HG03520 (cell line): ENCODE measurements around the gene FAM221B.

Experiments
- ATAC-seq: cut with Tn5 transposase; IDR thresholded peaks from one replicate; pipeline ENCODE4 v1.9.1; 2021; ENCODE audit warnings: mild to moderate bottlenecking, moderate library complexity; ENCODE audit not compliant: unreplicated experiment

The FAM221B gene

GRCh38 chr9:35828716-35829083 lies at the start of gene FAM221B:
Gene FAM221B (minus strand): TSS chr9:35828732. CDS start chr9:35826161, 2,571 bp downstream.
- ATAC-seq: no peak

- ATAC-seq: no peak
Observed at GRCh38 chr9:35872505-35872904, 44.0 kb upstream of the FAM221B start.

GRCh38 chr9:35871545-35871944 lies 43.0 kb upstream of the FAM221B start:
- ATAC-seq: no peak

- ATAC-seq: no peak
Observed at GRCh38 chr9:35870351-35870923, 41.9 kb upstream of the FAM221B start, which contains the start of gene OR13J1. Gene OR13J1 (minus strand): TSS chr9:35870401. CDS start chr9:35870401, 0 bp downstream.

GRCh38 chr9:35869621-35870216 lies 41.2 kb upstream of the FAM221B start:
- no peak for ATAC-seq

- no peak for ATAC-seq
Observed at GRCh38 chr9:35868933-35869332, 40.4 kb upstream of the FAM221B start.

- no peak for ATAC-seq
Observed at GRCh38 chr9:35867538-35867937, 39.0 kb upstream of the FAM221B start.

- ATAC-seq: no peak
Observed at GRCh38 chr9:35864695-35865255, 36.2 kb upstream of the FAM221B start.

- ATAC-seq: no peak
Observed at GRCh38 chr9:35863583-35863982, 35.1 kb upstream of the FAM221B start.

- no peak for ATAC-seq
Observed at GRCh38 chr9:35862328-35862727, 33.8 kb upstream of the FAM221B start.

GRCh38 chr9:35861161-35861897 lies 32.8 kb upstream of the FAM221B start:
- no peak for ATAC-seq

- no peak for ATAC-seq
Observed at GRCh38 chr9:35859990-35860339, 31.4 kb upstream of the FAM221B start.

GRCh38 chr9:35859310-35859989 lies 30.9 kb upstream of the FAM221B start:
- no peak for ATAC-seq

GRCh38 chr9:35858458-35858857 lies 29.9 kb upstream of the FAM221B start:
- ATAC-seq: no peak

- no peak for ATAC-seq
Observed at GRCh38 chr9:35856882-35857281, 28.4 kb upstream of the FAM221B start.

- ATAC-seq: no peak
Observed at GRCh38 chr9:35856206-35856605, 27.7 kb upstream of the FAM221B start.

GRCh38 chr9:35854091-35854762 lies 25.7 kb upstream of the FAM221B start:
- no peak for ATAC-seq

- ATAC-seq: no peak
Observed at GRCh38 chr9:35852876-35853865, 24.6 kb upstream of the FAM221B start.

- ATAC-seq: no peak
Observed at GRCh38 chr9:35852267-35852815, 23.8 kb upstream of the FAM221B start.
